LNCaP clone FGC (cell line): Measurements from ENCODE around the gene GIPC2.

Experiments used
- DNase-seq: peaks from one replicate; pipeline ENCODE4 v3.0.0-alpha.2; 2011; ENCODE audit warnings: low read depth
- H3K4me3 ChIP-seq: 2 replicates; pipeline ENCODE4 v1.5.1; 2011; ENCODE audit warnings: mild to moderate bottlenecking, low read depth, low read length, control low read depth
- CTCF ChIP-seq: IDR thresholded peaks from 2 replicates; pipeline ENCODE4 v1.5.1; 2012; ENCODE audit warnings: mild to moderate bottlenecking; ENCODE audit not compliant: control insufficient read depth, insufficient read depth; ENCODE audit errors: extremely low read depth

Gene GIPC2

DNA sequence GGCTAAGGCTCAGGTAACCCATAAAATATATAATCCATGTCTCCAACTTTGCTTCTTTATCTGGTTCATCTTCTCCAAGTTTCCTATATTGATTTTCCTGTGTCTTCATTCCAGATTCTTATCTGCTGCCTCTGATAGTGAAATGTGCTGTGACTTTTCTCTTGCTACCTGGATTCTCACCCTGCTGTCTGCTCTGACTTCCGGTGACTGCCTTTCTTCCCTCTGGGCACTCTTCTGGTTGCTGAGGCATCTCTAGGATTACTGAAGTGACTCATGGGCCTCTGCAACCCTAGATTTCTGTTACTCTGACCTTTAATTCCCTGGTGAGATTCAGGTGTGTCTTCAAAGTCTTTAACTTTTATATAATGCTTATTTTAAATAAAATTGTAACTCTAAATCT, 46.9 kb downstream of the GIPC2 start:
- no peak for DNase-seq
- TF ChIP-seq CTCF, result no peak
- no peak overlapping the region for H3K4me3 ChIP-seq

DNA sequence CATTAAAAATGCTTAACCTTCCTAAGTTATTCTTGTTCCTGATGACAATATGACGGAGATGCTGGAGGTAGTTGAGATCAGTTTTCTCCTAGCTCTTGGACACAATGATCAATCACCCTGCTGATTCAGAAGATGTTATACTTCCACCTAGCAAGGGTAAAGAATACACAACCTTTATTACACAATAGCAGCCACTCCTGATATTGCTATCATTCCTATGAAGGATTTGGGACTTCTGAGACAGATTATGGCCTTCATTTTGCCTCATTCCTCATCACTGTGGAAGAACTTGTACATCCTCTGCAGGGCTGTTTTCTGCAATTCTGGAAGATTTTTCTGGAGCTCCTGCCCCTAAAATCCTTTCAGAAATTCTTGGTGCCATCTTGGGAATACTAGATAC, 47.8 kb downstream of the GIPC2 start:
- no peak for DNase-seq
- no peak for TF ChIP-seq CTCF
- no peak overlapping the region for H3K4me3 ChIP-seq

DNA sequence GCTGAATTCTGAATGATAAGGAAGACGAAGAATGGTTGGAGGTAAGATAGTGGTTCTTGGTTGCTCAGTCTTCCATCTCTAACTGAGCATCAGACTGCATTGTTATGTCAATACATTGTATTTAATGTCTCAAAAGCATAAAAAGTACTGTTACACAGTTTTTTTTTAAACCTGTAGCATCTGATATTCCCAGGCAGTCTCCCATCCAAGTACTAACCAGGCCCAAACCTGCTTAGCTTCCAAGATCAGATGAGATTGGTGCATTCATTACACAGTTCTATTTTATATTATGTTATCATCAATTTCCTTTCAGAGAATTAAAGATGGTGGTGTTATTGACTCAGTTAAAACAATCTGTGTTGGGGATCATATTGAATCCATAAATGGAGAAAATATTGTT, 48.9 kb downstream of the GIPC2 start:
- no peak for TF ChIP-seq CTCF
- H3K4me3 ChIP-seq, result no peak overlapping the region
- no peak for DNase-seq

DNA sequence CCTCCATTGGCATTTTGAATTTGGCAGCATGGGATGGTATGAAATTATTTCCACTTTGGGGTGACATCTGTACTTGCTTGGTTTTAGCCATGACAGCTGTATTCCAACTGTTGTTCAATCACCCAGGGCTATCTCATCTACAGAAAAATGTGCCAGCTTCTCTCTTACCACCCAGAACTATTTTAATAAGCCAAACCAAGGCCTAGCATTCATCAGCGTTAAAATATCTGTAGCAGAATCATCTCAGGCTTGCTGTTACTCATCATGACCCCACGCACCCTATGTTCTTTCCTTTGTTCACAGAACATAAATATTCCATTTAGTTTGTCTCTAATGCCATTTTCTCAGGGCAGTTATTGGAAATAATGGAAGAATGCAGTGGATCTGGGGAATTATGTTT, 49.8 kb downstream of the GIPC2 start:
- H3K4me3 ChIP-seq, result no peak overlapping the region
- no peak for DNase-seq
- no peak for TF ChIP-seq CTCF

DNA sequence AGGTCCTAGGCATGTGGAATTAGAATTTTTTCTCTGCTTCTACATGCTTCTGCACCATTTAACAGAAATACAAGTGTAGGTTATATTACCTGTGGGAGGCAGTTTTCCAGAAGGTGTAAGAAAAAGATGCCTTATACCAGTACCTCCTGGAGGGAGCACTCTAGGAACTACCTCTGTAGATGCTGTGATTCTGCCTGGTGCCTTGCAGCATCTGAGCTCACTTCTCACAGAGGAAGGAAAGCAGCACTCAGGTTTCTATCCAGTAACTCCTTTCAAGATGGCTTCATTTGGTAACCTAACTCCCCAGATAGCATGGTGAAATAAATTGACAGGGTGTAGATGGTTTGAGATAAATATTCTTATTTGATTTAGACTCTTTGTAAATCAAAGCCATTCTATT, 50.3 kb downstream of the GIPC2 start:
- DNase-seq, result no peak
- H3K4me3 ChIP-seq, result no peak overlapping the region
- TF ChIP-seq CTCF, result no peak

GRCh38 chr1:78096976-78097375, 51.2 kb downstream of the GIPC2 start:
- DNase-seq, result no peak
- TF ChIP-seq CTCF, result no peak
- H3K4me3 ChIP-seq, result no peak overlapping the region

- TF ChIP-seq CTCF, result no peak
- no peak overlapping the region for H3K4me3 ChIP-seq
- no peak for DNase-seq
These were observed 55.3 kb downstream of the GIPC2 start for GRCh38 chr1:78101051-78101450.
